Liver (tissue), 9 donors: ENCODE results near the gene PRKAA2. TPM values are rescaled to one million over a fixed set of nuclear protein-coding genes. Genes with fewer than 3 reads are reported as not detected.
"Not testable (repeated sequence)": the region's sequence is repeated elsewhere in the genome, so short reads cannot be mapped to it uniquely, and the experiment has no call there.

ENCODE experiments used
- DNase-seq: peaks from one replicate; pipeline ENCODE4 v3.0.0-alpha.2; 2017; ENCODE audit warnings: low spot score
- H3K27ac ChIP-seq, 2 donors: one replicate each; pipeline ENCODE4 v1.7.0; 2013; ENCODE audit warnings: inconsistent platforms in 2 of 2, low read length in 2 of 2, control low read depth in 1 of 2, low read depth in 1 of 2, mild to moderate bottlenecking in 1 of 2
- H3K27me3 ChIP-seq, 4 donors: one replicate each; pipeline versions ENCODE4 v1.6.1 to v1.7.0; 2013; ENCODE audit warnings: low read length in 3 of 4, inconsistent platforms in 1 of 4, mild to moderate bottlenecking in 1 of 4, moderate library complexity in 1 of 4; ENCODE audit not compliant: control insufficient read depth in 4 of 4, insufficient read depth in 4 of 4
- H3K36me3 ChIP-seq, 4 donors: one replicate each; pipeline versions ENCODE4 v1.6.1 to v1.7.0; 2013; ENCODE audit warnings: low read length in 3 of 4, mild to moderate bottlenecking in 3 of 4, low read depth in 1 of 4, moderate library complexity in 1 of 4; ENCODE audit not compliant: control insufficient read depth in 4 of 4, insufficient read depth in 3 of 4
- H3K4me1 ChIP-seq, 4 donors: one replicate each; pipeline versions ENCODE4 v1.6.1 to v1.7.0; 2013; ENCODE audit warnings: low read length in 3 of 4, mild to moderate bottlenecking in 3 of 4, moderate library complexity in 1 of 4; ENCODE audit not compliant: control insufficient read depth in 4 of 4, insufficient read depth in 4 of 4
- H3K4me3 ChIP-seq, 3 donors: one replicate each; pipeline versions ENCODE4 v1.6.1 to v1.7.0; 2013; ENCODE audit warnings: low read length in 3 of 3, control low read depth in 1 of 3, low read depth in 1 of 3, mild to moderate bottlenecking in 1 of 3
- H3K9ac ChIP-seq, 2 donors: one replicate each; pipeline ENCODE4 v1.7.0; 2013; ENCODE audit warnings: low read length in 2 of 2, mild to moderate bottlenecking in 2 of 2, moderate library complexity in 2 of 2, control low read depth in 1 of 2, low read depth in 1 of 2
- H3K9me3 ChIP-seq, 4 donors: one replicate each; pipeline versions ENCODE4 v1.6.1 to v1.7.0; 2013; ENCODE audit warnings: low read length in 3 of 4; ENCODE audit not compliant: control insufficient read depth in 4 of 4
- EGR1 ChIP-seq, 2 donors: IDR thresholded peaks; 2 replicates each; pipeline ENCODE4 v1.6.1; 2016 to 2018; ENCODE audit warnings: antibody characterized with exemption in 2 of 2, low read depth in 2 of 2
- FOXA1 ChIP-seq: IDR thresholded peaks from 2 replicates; pipeline ENCODE4 v1.6.1; 2016; ENCODE audit warnings: antibody characterized with exemption
- FOXA2 ChIP-seq: IDR thresholded peaks from 2 replicates; pipeline ENCODE4 v1.6.1; 2016; ENCODE audit warnings: antibody characterized with exemption
- HNF4A ChIP-seq, 2 donors: conservative IDR thresholded peaks; 2 replicates each; pipeline ENCODE4 v1.6.1; 2016; ENCODE audit warnings: antibody characterized with exemption in 2 of 2, mild to moderate bottlenecking in 2 of 2
- JUND ChIP-seq, 2 donors: IDR thresholded peaks; 2 replicates each; pipeline ENCODE4 v1.6.1; 2016; ENCODE audit warnings: antibody characterized with exemption in 2 of 2
- NR2F2 ChIP-seq: IDR thresholded peaks from 2 replicates; pipeline ENCODE4 v1.6.1; 2016; ENCODE audit warnings: antibody characterized with exemption
- RAD21 ChIP-seq, 2 donors: IDR thresholded peaks; 2 replicates each; pipeline ENCODE4 v1.6.1; 2016; ENCODE audit warnings: antibody characterized with exemption in 2 of 2, mild to moderate bottlenecking in 2 of 2
- RXRA ChIP-seq, 2 donors: IDR thresholded peaks; 2 replicates each; pipeline ENCODE4 v1.6.1; 2017 to 2018; ENCODE audit warnings: antibody characterized with exemption in 2 of 2, mild to moderate bottlenecking in 1 of 2
- SP1 ChIP-seq: IDR thresholded peaks from 2 replicates; pipeline ENCODE4 v1.6.1; 2018; ENCODE audit warnings: antibody characterized with exemption, mild to moderate bottlenecking
- TAF1 ChIP-seq: conservative IDR thresholded peaks from 2 replicates; pipeline ENCODE4 v1.6.1; 2016; ENCODE audit warnings: antibody characterized with exemption, mild to moderate bottlenecking
- YY1 ChIP-seq: IDR thresholded peaks from 2 replicates; pipeline ENCODE4 v1.6.1; 2016; ENCODE audit warnings: antibody characterized with exemption, mild to moderate bottlenecking
- ZBTB33 ChIP-seq: IDR thresholded peaks from 2 replicates; pipeline ENCODE4 v1.6.1; 2016; ENCODE audit warnings: antibody characterized with exemption
- WGBS: extraction: QIAGEN DNeasy Blood & Tissue Kit; methylation state at CpG from one replicate; pipeline ENCODE4 v1.1.7; 2013; 5-methylcytosine and 5-hydroxymethylcytosine counted together
- polyA plus RNA-seq, 2 donors: library from polyadenylated mRNA; stranded (reverse) in 1 of 2; unstranded in 1 of 2; fragments of 200-250 nt in 1 of 2; fragments of >200 nt in 1 of 2; fragmentation: Nextera tagmentation in 1 of 2; extraction: Ambion mirVana in 1 of 2; gene quantifications; one replicate each; pipeline versions ENCODE4 v1.2.1 to v1.2.3, GENCODE V29; 2013 to 2015
- total RNA-seq, 2 donors: library from RNA; depleted of rRNA; stranded (reverse); fragments of >200 nt; gene quantifications; one replicate each; pipeline ENCODE4 v1.2.3, GENCODE V29; 2014
- TF ChIP-seq, protein P1 (sequence below): fragments of 150-350 bp; IDR thresholded peaks from 2 replicates; pipeline ENCODE4 v1.5.1; 2017; ENCODE audit warnings: improper control_type of control experiment, low read depth, low read length; ENCODE audit not compliant: missing input control
- TF ChIP-seq, protein P2 (sequence below): IDR thresholded peaks from 2 replicates; pipeline ENCODE4 v1.6.1; 2016; ENCODE audit warnings: antibody characterized with exemption
- donor health status: healthy.
- donor health status: healthy.
- donor health status: healthy.
- donor health status: healthy.
- donor health status: healthy.

PRKAA2 gene
- total RNA-seq (1 to 10 TPM; 2.3 to 2.7 TPM), polyA plus RNA-seq (under 1 TPM; 0.33 to 0.92 TPM)

DNA sequence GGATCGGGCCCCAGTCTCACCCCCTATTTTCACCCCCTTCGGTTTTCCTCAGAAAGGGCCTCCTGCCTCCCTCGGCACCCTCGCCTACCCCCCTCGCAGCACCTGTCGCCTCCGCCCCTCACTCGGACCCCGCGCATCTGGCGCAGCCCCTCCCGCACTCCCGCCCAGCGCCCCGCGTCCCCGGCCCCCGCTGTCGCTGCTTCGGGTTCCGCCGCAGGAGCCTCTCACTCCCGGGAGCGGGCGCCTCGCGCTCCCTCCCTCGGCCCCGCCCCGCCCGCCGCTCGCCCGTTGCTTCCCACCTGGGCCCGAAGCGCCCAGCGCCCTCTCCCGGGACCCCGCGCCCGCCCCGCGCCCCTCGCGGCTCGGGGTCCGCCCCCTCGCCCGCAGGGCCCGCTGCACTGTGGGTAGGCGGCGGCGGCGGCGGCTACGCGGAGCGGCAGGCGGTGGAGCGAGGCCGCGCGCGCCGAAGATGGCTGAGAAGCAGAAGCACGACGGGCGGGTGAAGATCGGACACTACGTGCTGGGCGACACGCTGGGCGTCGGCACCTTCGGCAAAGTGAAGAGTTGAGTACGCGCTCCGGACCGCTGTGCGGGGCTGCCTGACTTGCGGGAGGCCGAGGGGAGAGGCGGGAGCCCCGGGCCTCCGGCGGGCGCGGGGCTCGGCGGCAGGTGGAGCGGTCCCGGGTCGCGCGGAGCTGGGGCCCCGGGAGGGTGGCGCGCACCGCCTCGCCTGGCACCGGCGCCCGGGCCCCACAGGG lies at the start of gene PRKAA2:
PRKAA2 (plus strand) TSS at position 396 of the 758 bp plus-strand sequence; CDS start at position 470, 74 bp downstream.
- no peak for TF ChIP-seq SP1
- no peak for TF ChIP-seq NR2F2
- no peak for TF ChIP-seq FOXA2
- no peak for TF ChIP-seq YY1
- no peak for TF ChIP-seq FOXA1
- H3K4me3 ChIP-seq: peak within 1 kb of the TSS; percentile 47 to 95 (median 59)
- 1% methylated on average over 103 of the region's 103 CpGs for WGBS
- H3K4me1 ChIP-seq: peaks cover 1 to 18% (median 11%) of the 10 kb centered on the region in 4 donors
- H3K36me3 ChIP-seq: no peaks in the 10 kb centered on the region
- H3K27ac ChIP-seq: peak within 1 kb of the TSS in 1 of 2 donors; percentile 0
- peak; percentile 55 for DNase-seq
- no peaks in the 10 kb centered on the region for H3K9me3 ChIP-seq
- no peaks in the 10 kb centered on the region for H3K27me3 ChIP-seq
- H3K9ac ChIP-seq: peak within 1 kb of the TSS in 1 of 2 donors; percentile 75

- WGBS: 95% methylated on average over 5 of the region's 5 CpGs
- H3K9ac ChIP-seq: not testable (repeated sequence)
Measured at GRCh38 chr1:56595397-56596191, 49.5 kb upstream of the PRKAA2 start.

GRCh38 chr1:56610097-56610496 lies 35.0 kb upstream of the PRKAA2 start:
- not testable (repeated sequence) for H3K36me3 ChIP-seq, H3K9ac ChIP-seq, H3K27ac ChIP-seq, H3K9me3 ChIP-seq, DNase-seq, H3K4me3 ChIP-seq, H3K4me1 ChIP-seq, H3K27me3 ChIP-seq
- WGBS: 45% methylated on average over 2 of the region's 2 CpGs

More at GRCh38 chr1:56595397-56596191, 49.5 kb upstream of the PRKAA2 start:
- not testable (repeated sequence) for H3K4me1 ChIP-seq, H3K9me3 ChIP-seq, H3K36me3 ChIP-seq, DNase-seq, H3K27me3 ChIP-seq, H3K4me3 ChIP-seq, H3K27ac ChIP-seq

GRCh38 chr1:56610770-56611169 lies 34.3 kb upstream of the PRKAA2 start:
- not testable (repeated sequence) for DNase-seq, H3K4me3 ChIP-seq, H3K27ac ChIP-seq, H3K36me3 ChIP-seq, H3K27me3 ChIP-seq, H3K9me3 ChIP-seq, H3K9ac ChIP-seq, H3K4me1 ChIP-seq
- WGBS: 88% methylated on average over 6 of the region's 6 CpGs

- WGBS: 87% methylated on average over 2 of the region's 2 CpGs
- Histone ChIP-seq H3K4me1 (no peaks in the 10 kb centered on the region), H3K36me3 (no peaks in the 10 kb centered on the region), H3K4me3 (no peak overlapping the region), H3K27ac (no peak overlapping the region), H3K9me3 (peaks cover 0 to 1% (median 0%) of the 10 kb centered on the region in 4 donors), H3K9ac (no peak overlapping the region), H3K27me3 (no peaks in the 10 kb centered on the region)
- DNase-seq: no peak
- TF ChIP-seq NR2F2 (no peak), FOXA2 (no peak), FOXA1 (no peak), HNF4A (conservative IDR thresholded peaks at IDR 0.05) (no peak), JUND (IDR thresholded peaks at IDR 0.05) (no peak), RAD21 (IDR thresholded peaks at IDR 0.05) (no peak), ZBTB33 (no peak), SP1 (no peak), RXRA (IDR thresholded peaks at IDR 0.05) (no peak), EGR1 (IDR thresholded peaks at IDR 0.05; ENCODE audit: low read depth in 2 of 2) (no peak), YY1 (no peak), TAF1 (no peak)
- TF ChIP-seq, protein P1, sequence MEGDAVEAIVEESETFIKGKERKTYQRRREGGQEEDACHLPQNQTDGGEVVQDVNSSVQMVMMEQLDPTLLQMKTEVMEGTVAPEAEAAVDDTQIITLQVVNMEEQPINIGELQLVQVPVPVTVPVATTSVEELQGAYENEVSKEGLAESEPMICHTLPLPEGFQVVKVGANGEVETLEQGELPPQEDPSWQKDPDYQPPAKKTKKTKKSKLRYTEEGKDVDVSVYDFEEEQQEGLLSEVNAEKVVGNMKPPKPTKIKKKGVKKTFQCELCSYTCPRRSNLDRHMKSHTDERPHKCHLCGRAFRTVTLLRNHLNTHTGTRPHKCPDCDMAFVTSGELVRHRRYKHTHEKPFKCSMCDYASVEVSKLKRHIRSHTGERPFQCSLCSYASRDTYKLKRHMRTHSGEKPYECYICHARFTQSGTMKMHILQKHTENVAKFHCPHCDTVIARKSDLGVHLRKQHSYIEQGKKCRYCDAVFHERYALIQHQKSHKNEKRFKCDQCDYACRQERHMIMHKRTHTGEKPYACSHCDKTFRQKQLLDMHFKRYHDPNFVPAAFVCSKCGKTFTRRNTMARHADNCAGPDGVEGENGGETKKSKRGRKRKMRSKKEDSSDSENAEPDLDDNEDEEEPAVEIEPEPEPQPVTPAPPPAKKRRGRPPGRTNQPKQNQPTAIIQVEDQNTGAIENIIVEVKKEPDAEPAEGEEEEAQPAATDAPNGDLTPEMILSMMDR: no peak
- TF ChIP-seq, protein P2, sequence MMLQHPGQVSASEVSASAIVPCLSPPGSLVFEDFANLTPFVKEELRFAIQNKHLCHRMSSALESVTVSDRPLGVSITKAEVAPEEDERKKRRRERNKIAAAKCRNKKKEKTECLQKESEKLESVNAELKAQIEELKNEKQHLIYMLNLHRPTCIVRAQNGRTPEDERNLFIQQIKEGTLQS: no peak
Measured at GRCh38 chr1:56617141-56617540, 28.0 kb upstream of the PRKAA2 start.
